ENCODE results near the gene ENDOD1. TPM values are rescaled to one million over a fixed set of nuclear protein-coding genes. Genes with fewer than 3 reads are reported as not detected.
"Not testable (repeated sequence)": the region's sequence is repeated elsewhere in the genome, so short reads cannot be mapped to it uniquely, and the experiment has no call there.

The ENDOD1 gene
- total RNA-seq, 1 experiment from 2014 or later, result 0.83 TPM

- DNase-seq (ENCODE audit: low spot score), result no peak
Measured at GRCh38 chr11:95103701-95104100, 14.1 kb downstream of the ENDOD1 start.

- no peak for DNase-seq (ENCODE audit: low spot score)
Measured at GRCh38 chr11:95104121-95104830, 14.6 kb downstream of the ENDOD1 start.

GRCh38 chr11:95104856-95105255, 15.2 kb downstream of the ENDOD1 start:
- no peak for DNase-seq (ENCODE audit: low spot score)

- peak; percentile 48 for DNase-seq (ENCODE audit: low spot score)
Measured at GRCh38 chr11:95108159-95108611, 18.5 kb downstream of the ENDOD1 start.

GRCh38 chr11:95108671-95109551, 19.3 kb downstream of the ENDOD1 start:
- DNase-seq (ENCODE audit: low spot score), result peak; percentile 57

GRCh38 chr11:95111471-95111870, 21.8 kb downstream of the ENDOD1 start:
- not testable (repeated sequence) for DNase-seq (ENCODE audit: low spot score)

- no peak for DNase-seq (ENCODE audit: low spot score)
Measured at GRCh38 chr11:95111923-95112540, 22.4 kb downstream of the ENDOD1 start.

- DNase-seq (ENCODE audit: low spot score), result no peak
Measured at GRCh38 chr11:95115597-95115996, 26.0 kb downstream of the ENDOD1 start.

GRCh38 chr11:95119361-95120060, 29.9 kb downstream of the ENDOD1 start:
- no peak for DNase-seq (ENCODE audit: low spot score)

GRCh38 chr11:95121698-95122097, 32.1 kb downstream of the ENDOD1 start:
- no peak for DNase-seq (ENCODE audit: low spot score)

- no peak for DNase-seq (ENCODE audit: low spot score)
Measured at GRCh38 chr11:95123556-95123955, 33.9 kb downstream of the ENDOD1 start.

GRCh38 chr11:95128602-95129001, 39.0 kb downstream of the ENDOD1 start:
- DNase-seq (ENCODE audit: low spot score), result no peak

GRCh38 chr11:95132956-95133355, 43.3 kb downstream of the ENDOD1 start:
- DNase-seq (ENCODE audit: low spot score), result no peak

- peak; percentile 35 for DNase-seq (ENCODE audit: low spot score)
Measured at GRCh38 chr11:95134491-95134890, 44.8 kb downstream of the ENDOD1 start.

- DNase-seq (ENCODE audit: low spot score), result no peak
Measured at GRCh38 chr11:95135155-95135554, 45.5 kb downstream of the ENDOD1 start.

GRCh38 chr11:95135880-95136279, 46.2 kb downstream of the ENDOD1 start:
- DNase-seq (ENCODE audit: low spot score), result no peak

- DNase-seq (ENCODE audit: low spot score), result not testable (repeated sequence)
Measured at GRCh38 chr11:95136747-95137146, 47.1 kb downstream of the ENDOD1 start.

GRCh38 chr11:95137299-95137698, 47.7 kb downstream of the ENDOD1 start:
- DNase-seq (ENCODE audit: low spot score), result no peak

- no peak for DNase-seq (ENCODE audit: low spot score)
Measured at GRCh38 chr11:95138448-95138847, 48.8 kb downstream of the ENDOD1 start.

- DNase-seq (ENCODE audit: low spot score), result no peak
Measured at GRCh38 chr11:95140397-95141033, 50.9 kb downstream of the ENDOD1 start.

GRCh38 chr11:95142431-95142830, 52.8 kb downstream of the ENDOD1 start:
- DNase-seq (ENCODE audit: low spot score), result no peak

Data from A172 (cell line).